Upper lobe of left lung (tissue), 6 donors: ENCODE measurements around the gene ETNPPL. TPM values are rescaled to one million over a fixed set of nuclear protein-coding genes. Genes with fewer than 3 reads are reported as not detected.

Source experiments
- ATAC-seq, 2 donors: fragments of 200-7000 bp; cut with Tn5 transposase; one replicate each; pipeline ENCODE4 v1.9.1; 2022; ENCODE audit warnings: mild to moderate bottlenecking in 2 of 2, moderate library complexity in 2 of 2; ENCODE audit not compliant: low FRiP score in 2 of 2
- DNase-seq, 2 donors: peaks; one replicate each; pipeline ENCODE4 v3.0.0-alpha.2; 2019 to 2020
- H3K27ac ChIP-seq, 4 donors: fragments of 200-600 bp; sonication (generic); one replicate each; pipeline ENCODE4 v1.5.1; 2016 to 2019
- H3K27me3 ChIP-seq, 4 donors: fragments of 200-600 bp; sonication (generic); one replicate each; pipeline ENCODE4 v1.5.1; 2017 to 2019
- H3K36me3 ChIP-seq, 4 donors: fragments of 200-600 bp; sonication (generic); one replicate each; pipeline ENCODE4 v1.5.1; 2016 to 2019
- H3K4me1 ChIP-seq, 4 donors: fragments of 200-600 bp; sonication (generic); one replicate each; pipeline ENCODE4 v1.5.1; 2018 to 2019
- H3K4me3 ChIP-seq, 4 donors: fragments of 200-600 bp; sonication (generic); one replicate each; pipeline ENCODE4 v1.5.1; 2017 to 2019; ENCODE audit warnings: mild to moderate bottlenecking in 2 of 4, moderate library complexity in 1 of 4
- H3K9me3 ChIP-seq, 4 donors: fragments of 200-600 bp; sonication (generic); one replicate each; pipeline ENCODE4 v1.5.1; 2018 to 2019
- CTCF ChIP-seq, 6 experiments: fragments of 450-650 bp in 4 of 6; fragments of 200-600 bp in 2 of 6; sonication (generic) in 2 of 6; IDR thresholded peaks; one replicate each; pipeline ENCODE4 v1.5.1; 2016 to 2019; ENCODE audit warnings: antibody characterized with exemption in 6 of 6
- EP300 ChIP-seq, 4 donors: sonication (generic); formaldehyde crosslinking; IDR thresholded peaks; one replicate each; pipeline ENCODE4 v1.5.1; 2017; ENCODE audit warnings: antibody characterized with exemption in 4 of 4, control low read depth in 2 of 4
- POLR2A ChIP-seq, 4 donors: fragments of 450-650 bp; IDR thresholded peaks; one replicate each; pipeline ENCODE4 v1.5.1; 2016 to 2017; ENCODE audit warnings: antibody characterized with exemption in 4 of 4, mild to moderate bottlenecking in 2 of 4
- POLR2AphosphoS5 ChIP-seq, 2 donors: sonication (generic); formaldehyde crosslinking; IDR thresholded peaks; one replicate each; pipeline ENCODE4 v1.5.1; 2017; ENCODE audit warnings: antibody characterized with exemption in 2 of 2
- WGBS, 2 donors: methylation state at CpG; one replicate each; pipeline ENCODE4 v1.1.5; 2017 to 2018; 5-methylcytosine and 5-hydroxymethylcytosine counted together
- total RNA-seq, 6 donors: library from RNA; depleted of rRNA in 4 of 6; stranded (reverse); fragments of >200 nt in 4 of 6; gene quantifications; one replicate each; pipeline versions ENCODE4 v1.1.0 to v1.2.1, GENCODE V29; 2016 to 2021
- donor health status: DM: no; HTN: no; CAD: no; lungs with moderate emphysema.
- donor health status: DM: no; HTN: yes; CAD: no; lungs with severe emphysema.

The ETNPPL gene
- total RNA-seq, 6 donors from 2014 or later, result not detected

DNA sequence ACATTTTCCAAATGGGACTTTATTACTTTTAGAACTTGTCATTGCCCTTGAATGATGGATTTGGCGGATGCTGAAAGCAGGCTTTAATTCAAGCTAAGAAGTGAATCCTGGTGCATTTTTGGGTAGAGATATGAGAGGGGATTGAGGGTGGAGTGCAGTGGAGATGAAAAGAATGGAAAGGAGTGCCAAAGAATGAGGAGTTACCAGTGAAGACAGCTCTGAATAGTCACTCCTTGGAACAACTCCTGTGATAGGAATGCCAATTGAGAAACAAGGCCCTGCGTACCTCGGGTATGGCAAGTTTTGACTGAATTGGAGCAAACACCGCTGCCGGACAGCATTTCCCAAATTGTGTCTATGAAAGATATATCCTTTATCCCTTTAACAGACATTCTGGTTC, 36.5 kb upstream of the ETNPPL start:
- Histone ChIP-seq H3K9me3 (no peaks in the 10 kb centered on the region), H3K36me3 (no peaks in the 10 kb centered on the region), H3K27ac (no peak overlapping the region), H3K4me1 (no peaks in the 10 kb centered on the region), H3K4me3 (no peak overlapping the region), H3K27me3 (no peaks in the 10 kb centered on the region)
- no peak for TF ChIP-seq EP300 (IDR thresholded peaks at IDR 0.05)
- no peak for TF ChIP-seq POLR2A (IDR thresholded peaks at IDR 0.05)
- no peak for TF ChIP-seq POLR2AphosphoS5 (IDR thresholded peaks at IDR 0.05)
- TF ChIP-seq CTCF (IDR thresholded peaks at IDR 0.05), result no peak
- ATAC-seq, result peak in 1 of 2 donors; percentile 50
- WGBS, 2 donors, result 72 to 97% methylated on average over 5 of the region's 5 CpGs
- DNase-seq, result no peak

GRCh38 chr4:108796173-108796572, 33.3 kb upstream of the ETNPPL start:
- no peak for ATAC-seq
- no peaks in the 10 kb centered on the region for H3K27me3 ChIP-seq
- no peak overlapping the region for H3K27ac ChIP-seq
- H3K4me3 ChIP-seq, result no peak overlapping the region
- H3K9me3 ChIP-seq, result no peaks in the 10 kb centered on the region
- H3K36me3 ChIP-seq, result no peaks in the 10 kb centered on the region
- 43 to 46% methylated on average over 3 of the region's 3 CpGs for WGBS, 2 donors
- no peaks in the 10 kb centered on the region for H3K4me1 ChIP-seq
- DNase-seq, result no peak
- TF ChIP-seq EP300 (IDR thresholded peaks at IDR 0.05) (no peak), POLR2AphosphoS5 (IDR thresholded peaks at IDR 0.05) (no peak), CTCF (IDR thresholded peaks at IDR 0.05) (no peak), POLR2A (IDR thresholded peaks at IDR 0.05) (no peak)

DNA sequence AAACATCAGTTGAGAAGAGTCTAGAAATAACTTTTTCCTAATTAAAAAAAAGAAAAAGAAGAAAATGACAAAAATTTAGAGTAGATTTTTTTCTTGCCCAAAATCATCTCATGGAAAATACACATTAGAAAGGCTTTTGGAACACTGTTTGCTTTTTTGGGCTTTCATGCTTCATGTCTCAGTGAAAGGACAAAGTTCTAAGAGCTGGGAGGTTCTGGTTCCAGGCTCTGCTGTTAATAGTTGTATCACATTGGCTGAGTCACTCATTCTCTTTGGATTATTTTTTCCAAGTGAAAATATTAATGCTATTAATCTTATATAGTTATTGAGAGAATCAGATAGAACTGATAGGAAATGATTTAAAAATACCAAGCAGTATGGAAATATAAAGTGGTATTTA, 32.9 kb upstream of the ETNPPL start:
- no peaks in the 10 kb centered on the region for H3K36me3 ChIP-seq
- no peaks in the 10 kb centered on the region for H3K4me1 ChIP-seq
- no peak overlapping the region for H3K4me3 ChIP-seq
- H3K9me3 ChIP-seq, result no peaks in the 10 kb centered on the region
- no peaks in the 10 kb centered on the region for H3K27me3 ChIP-seq
- TF ChIP-seq CTCF (IDR thresholded peaks at IDR 0.05), result no peak
- TF ChIP-seq POLR2A (IDR thresholded peaks at IDR 0.05), result no peak
- no peak for TF ChIP-seq POLR2AphosphoS5 (IDR thresholded peaks at IDR 0.05)
- TF ChIP-seq EP300 (IDR thresholded peaks at IDR 0.05), result no peak
- ATAC-seq (peak in 1 of 2 donors; percentile 52), DNase-seq (no peak)
- H3K27ac ChIP-seq, result no peak overlapping the region

DNA sequence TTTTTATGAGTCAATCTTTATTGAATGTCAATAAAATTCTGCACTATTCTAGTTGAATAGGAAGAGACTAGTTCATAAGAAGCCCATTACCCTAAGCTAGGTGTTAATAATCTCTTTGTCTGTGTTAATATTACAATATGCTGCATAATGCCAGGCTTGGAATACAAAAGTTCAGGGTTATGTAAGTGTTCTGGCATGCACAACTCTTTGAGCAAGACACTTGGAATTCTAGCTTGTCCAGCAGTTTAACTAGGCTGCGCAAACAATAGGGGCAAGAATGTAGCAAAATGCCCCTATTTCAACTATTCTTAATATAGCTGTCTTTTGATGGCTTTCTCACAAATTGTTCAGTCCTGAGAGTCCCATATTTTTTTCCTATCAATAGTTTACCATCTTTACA, 31.3 kb upstream of the ETNPPL start:
- no peaks in the 10 kb centered on the region for H3K4me1 ChIP-seq
- ATAC-seq (no peak), DNase-seq (no peak)
- WGBS, 2 donors, result 57 to 62% methylated on average over 1 of the region's 1 CpG
- no peaks in the 10 kb centered on the region for H3K36me3 ChIP-seq
- no peaks in the 10 kb centered on the region for H3K9me3 ChIP-seq
- H3K4me3 ChIP-seq, result no peak overlapping the region
- no peak overlapping the region for H3K27ac ChIP-seq
- TF ChIP-seq POLR2AphosphoS5 (IDR thresholded peaks at IDR 0.05) (no peak), POLR2A (IDR thresholded peaks at IDR 0.05) (no peak), CTCF (IDR thresholded peaks at IDR 0.05) (no peak), EP300 (IDR thresholded peaks at IDR 0.05) (no peak)
- H3K27me3 ChIP-seq, result no peaks in the 10 kb centered on the region

- Histone ChIP-seq H3K9me3 (no peaks in the 10 kb centered on the region), H3K4me3 (no peak overlapping the region), H3K4me1 (no peaks in the 10 kb centered on the region), H3K36me3 (no peaks in the 10 kb centered on the region), H3K27me3 (no peaks in the 10 kb centered on the region), H3K27ac (no peak overlapping the region)
- no peak for TF ChIP-seq CTCF (IDR thresholded peaks at IDR 0.05)
- no peak for TF ChIP-seq EP300 (IDR thresholded peaks at IDR 0.05)
- no peak for TF ChIP-seq POLR2AphosphoS5 (IDR thresholded peaks at IDR 0.05)
- no peak for TF ChIP-seq POLR2A (IDR thresholded peaks at IDR 0.05)
- 80 to 90% methylated on average over 1 of the region's 1 CpG for WGBS, 2 donors
- no peak for DNase-seq
- no peak for ATAC-seq
Measured at GRCh38 chr4:108793415-108793814, 30.6 kb upstream of the ETNPPL start.
